HG02759 (cell line): Measurements from ENCODE around the gene TMEM169.

Source experiments
- ATAC-seq: cut with Tn5 transposase; IDR thresholded peaks from one replicate; pipeline ENCODE4 v1.9.1; 2021; ENCODE audit warnings: mild to moderate bottlenecking, moderate library complexity; ENCODE audit not compliant: unreplicated experiment

TMEM169 gene

DNA sequence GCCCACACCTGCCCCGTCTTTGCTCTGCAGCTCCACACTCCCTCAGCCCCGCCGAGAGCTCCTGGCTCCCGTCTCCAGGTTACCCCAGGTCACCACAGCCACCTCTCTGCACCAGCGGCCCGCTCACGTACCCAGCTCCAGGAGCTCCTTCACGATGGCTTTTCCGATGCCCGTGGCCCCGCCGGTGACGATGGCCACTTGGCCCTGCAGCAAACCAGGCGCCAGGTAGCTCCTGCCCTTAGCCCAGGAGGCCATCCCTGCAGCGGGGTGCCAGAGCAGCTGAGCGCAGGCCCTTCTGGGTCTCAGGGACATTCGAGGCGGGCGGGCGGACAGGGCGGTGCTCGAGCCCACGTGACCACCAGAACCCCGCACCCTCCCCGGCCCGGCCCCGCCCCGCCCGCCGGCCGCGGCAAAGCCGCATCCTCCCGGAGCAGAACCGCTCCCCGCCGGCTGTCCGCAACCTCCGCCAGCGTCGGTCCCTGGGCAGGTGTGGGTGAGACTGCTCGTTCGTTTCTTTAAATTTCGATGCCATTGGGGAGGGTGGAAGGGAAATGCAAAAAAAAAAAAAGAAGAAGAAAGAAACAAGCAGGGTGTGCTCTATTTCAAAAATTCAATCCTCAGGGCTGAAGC, at the start of gene TMEM169, which contains the start of gene PECR:
Gene TMEM169 (plus strand): TSS at position 433 of the 630 bp plus-strand sequence. CDS start 14,045 bp downstream, outside the sequence.
Gene PECR (minus strand): TSS at position 323 of the 630 bp plus-strand sequence. CDS start 68 bp downstream, at position 255.
- peak; percentile 96 for ATAC-seq

DNA sequence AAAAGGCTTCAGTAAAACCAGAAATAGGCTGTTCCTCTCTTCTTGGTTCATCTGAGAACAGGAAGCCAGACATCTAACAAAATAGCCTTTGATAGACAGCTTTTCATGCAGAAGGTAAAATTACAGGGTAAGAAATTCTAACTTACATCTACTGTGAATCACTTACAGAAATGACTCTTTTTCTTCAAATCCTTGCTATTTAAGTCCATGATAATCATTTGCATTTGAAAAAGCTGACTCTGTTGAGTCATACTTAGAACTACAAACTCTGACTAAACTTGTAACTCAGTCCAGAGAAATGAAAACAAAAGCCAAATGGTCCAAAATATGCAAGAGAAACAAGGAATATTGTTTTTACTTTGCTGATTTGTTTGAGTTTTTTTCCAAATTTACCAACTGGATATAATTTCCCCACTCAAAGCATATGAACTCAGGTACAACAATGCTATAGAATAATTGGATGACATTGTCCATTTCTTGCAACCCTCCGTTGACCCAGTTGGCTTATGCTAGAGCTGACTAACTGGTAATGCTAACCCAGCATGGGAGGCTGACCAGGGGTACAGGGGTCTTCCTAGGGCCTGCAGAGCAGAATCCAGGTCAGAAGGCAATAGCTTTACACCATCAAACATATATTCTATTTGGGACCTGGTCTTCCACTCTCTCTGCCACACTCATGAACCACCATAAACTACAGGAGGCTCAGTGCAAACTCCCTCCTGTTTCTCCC, 49.6 kb upstream of the TMEM169 start:
- ATAC-seq = peak; percentile 78

- ATAC-seq = peak; percentile 31
Measured at GRCh38 chr2:216033403-216033802, 48.3 kb upstream of the TMEM169 start.

- ATAC-seq = peak; percentile 39
Measured at GRCh38 chr2:216034065-216034464, 47.7 kb upstream of the TMEM169 start.

DNA sequence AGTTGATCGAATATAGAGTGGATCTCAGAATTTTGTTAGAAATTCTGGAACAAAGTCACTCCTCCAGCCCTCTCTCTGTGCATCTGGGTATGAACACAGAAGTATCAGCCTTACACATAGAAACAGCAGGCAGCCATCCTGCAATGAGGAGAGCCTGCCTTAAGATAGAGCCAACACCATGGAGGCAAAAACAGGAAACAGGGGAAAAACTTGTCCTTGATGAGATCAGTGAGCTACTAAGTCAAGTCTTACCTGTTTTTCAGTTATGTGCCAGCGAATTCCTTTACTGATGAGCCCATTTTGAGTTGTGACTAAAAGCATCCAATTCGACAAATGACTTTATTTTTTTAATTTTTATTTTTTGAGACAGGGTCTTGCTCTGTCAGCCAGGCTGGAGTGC, 41.8 kb upstream of the TMEM169 start:
- ATAC-seq = no peak

- no peak for ATAC-seq
Measured at GRCh38 chr2:216041438-216041837, 40.3 kb upstream of the TMEM169 start.

DNA sequence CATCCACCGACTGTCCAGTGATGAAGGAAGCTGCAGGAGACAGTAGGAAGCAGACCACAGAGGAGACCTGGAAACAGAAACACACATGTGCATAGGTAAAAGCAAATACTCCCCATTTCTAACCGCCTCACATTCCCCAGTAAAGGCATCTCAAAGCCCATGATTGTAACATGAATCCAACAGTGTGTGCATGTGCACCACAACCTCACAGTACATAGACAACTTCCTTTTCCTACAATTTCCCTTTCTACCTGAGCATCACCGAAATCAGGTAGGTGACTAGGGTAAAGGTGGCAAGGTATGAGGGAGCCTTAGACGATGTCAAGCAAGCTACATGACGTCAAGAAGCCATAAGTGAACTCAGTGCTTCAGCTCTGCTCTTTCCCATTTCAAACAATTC, 37.8 kb upstream of the TMEM169 start:
- ATAC-seq = no peak

DNA sequence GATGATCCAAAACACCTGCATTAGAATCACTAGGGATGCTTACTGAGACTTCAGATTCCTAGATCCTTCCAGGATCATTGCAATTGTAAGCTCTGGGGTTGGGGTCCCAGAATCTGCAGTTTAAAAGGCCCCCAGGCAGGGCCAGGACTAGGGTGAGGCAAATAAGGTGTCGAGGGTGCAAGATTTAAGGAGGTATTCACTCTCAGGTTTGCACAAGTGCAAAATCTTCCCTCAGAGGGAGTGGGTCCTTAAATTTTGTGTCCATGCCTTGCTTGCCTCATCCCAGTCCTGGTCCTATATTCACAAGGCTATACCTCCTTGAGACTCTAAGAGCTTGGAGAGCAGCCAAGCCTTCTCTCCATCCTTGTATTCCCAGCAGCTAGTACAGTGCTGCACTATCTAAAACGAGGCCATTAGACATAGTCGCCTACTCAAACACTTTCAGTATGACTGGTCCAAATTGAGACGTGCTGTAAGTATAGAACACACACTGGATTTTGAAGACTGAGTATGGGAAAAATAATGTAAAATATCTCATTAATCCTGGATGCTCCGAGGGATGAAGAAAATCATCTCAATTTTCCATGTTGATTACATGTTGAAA, 36.7 kb upstream of the TMEM169 start:
- peak; percentile 97 for ATAC-seq

GRCh38 chr2:216047397-216047796, 34.3 kb upstream of the TMEM169 start:
- no peak for ATAC-seq

- ATAC-seq = no peak
Measured at GRCh38 chr2:216049452-216049851, 32.3 kb upstream of the TMEM169 start.

GRCh38 chr2:216051350-216051749, 30.4 kb upstream of the TMEM169 start:
- ATAC-seq = no peak

GRCh38 chr2:216052420-216052819, 29.3 kb upstream of the TMEM169 start:
- ATAC-seq = no peak

DNA sequence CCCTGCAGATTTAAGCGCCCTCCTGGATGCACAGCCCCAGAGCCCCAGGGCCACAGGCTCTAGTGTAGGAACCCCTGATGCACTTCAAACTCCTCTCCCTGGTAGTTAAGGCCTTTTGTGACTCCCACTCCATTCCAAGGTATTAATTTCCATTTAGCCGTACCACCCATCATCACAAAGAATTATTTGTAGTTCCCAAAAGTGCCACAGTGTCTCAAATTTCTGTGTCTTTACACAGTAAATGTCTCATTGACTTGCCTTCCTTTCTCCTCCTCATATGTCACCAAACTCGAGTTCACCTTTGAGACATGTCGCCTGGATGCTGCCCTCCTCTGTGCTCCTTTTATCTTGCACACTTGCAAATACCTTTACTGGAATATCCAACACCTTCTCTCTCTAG, 26.0 kb upstream of the TMEM169 start:
- ATAC-seq = no peak

DNA sequence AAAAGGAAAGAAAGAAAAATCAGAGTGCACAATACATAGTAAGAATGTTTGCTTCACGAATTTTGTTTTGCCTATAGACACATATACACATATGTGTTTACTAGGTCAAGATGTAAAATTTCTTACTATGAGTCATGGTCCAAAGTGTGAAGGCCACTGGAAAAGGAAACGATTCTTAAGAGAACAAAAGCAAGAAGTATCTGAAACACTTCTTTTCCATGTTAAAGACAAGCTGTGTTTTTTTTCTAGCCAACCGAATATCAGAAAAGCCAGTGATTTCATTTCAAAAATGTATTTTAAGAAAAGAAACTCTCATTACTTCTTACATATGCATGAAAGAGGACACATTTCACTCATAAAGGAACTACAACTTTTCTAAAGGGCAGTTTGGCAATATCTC, 25.0 kb upstream of the TMEM169 start:
- ATAC-seq = peak; percentile 37

DNA sequence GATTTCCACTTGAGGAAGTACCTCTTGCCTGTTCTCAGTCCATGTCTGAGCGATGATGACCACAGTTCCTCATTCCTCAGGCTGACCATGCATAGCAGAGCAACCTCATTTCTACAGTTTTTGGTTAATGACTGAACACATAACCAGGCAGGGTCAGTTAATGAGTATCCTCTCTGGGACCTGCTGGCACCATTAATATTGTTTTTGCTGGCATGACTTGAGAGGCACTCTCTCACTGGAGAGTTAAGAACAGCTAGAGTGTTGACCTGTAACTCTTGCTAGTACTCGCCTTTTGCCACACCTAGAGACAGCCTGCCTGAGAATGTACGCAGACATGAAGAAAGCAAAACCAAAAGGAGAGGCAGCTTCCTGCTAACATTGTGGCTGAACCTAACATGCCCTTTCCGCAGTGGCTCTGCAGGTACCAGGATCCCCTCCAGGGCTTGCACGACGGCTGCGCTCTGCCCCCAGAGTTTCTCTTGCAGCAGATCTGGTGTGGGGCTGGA, 24.0 kb upstream of the TMEM169 start:
- ATAC-seq = peak; percentile 83

DNA sequence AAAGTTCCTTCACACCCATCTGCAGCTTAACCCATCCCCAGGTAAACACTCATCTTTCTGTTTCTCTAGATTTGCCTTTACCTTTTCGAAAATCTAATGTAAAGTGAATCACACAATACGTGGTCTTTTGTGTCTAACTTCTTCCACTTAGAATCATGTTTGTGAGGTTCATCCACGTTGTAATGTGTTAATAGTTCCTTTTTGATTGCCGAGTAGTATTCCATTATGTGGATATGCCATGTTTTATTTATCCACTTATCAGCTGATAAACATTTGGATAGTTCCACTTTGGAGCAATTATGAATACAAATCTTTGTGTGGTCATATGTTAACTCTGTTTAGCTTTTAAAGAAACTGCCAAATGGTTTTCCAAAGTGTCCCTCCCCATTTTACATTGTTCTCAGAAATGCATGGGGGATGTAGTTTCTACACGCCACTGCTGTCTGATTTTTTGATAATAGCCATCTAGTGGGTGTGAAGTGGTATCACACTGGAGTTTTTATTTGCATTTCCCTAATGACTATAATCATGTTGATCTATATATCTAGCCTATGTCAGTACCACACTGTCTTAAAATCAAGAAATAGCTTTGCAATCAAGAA, 22.4 kb upstream of the TMEM169 start:
- ATAC-seq = no peak

GRCh38 chr2:216064014-216064630, 17.6 kb upstream of the TMEM169 start:
- no peak for ATAC-seq

DNA sequence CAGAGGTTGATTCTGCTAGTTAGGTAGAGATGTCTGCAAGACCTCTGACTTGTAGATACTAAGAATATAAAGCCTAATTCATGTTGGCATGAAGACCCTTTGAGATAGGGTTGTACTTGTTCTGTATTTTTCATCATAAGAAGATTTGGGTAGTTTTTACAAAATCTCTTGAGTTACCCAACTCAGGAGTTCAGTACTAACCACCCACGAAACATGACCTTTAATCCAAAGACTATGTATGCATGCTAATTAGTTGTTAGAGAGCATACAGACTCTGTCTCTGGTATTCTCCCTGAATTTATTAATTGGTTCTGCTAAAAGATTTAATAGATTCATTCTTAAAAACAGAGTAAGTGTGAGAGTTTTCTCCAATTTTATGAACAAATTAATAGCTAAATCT, 17.1 kb upstream of the TMEM169 start:
- ATAC-seq = no peak

GRCh38 chr2:216066230-216066629, 15.5 kb upstream of the TMEM169 start:
- ATAC-seq = no peak

- ATAC-seq = no peak
Measured at GRCh38 chr2:216069028-216069427, 12.7 kb upstream of the TMEM169 start.

DNA sequence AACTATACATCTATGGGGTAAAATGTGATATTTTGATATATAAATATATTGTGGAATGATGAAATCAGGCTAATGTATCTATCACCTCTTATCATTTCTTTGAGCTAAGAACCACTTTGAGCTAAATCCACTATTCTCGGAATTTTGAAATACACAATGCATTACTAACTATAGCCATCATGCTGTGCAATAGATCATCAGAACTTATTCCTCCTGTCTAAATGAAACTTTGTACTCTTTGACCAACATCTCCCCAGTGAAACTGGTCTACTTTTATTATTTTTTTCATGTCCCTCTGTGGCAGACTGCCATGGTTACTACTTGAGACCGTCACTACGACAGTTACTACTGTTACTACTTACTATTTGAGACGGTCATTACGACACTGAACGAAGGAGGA, 11.5 kb upstream of the TMEM169 start:
- ATAC-seq = no peak
